ENCODE results near the gene EPS15.

EPS15 gene

DNA sequence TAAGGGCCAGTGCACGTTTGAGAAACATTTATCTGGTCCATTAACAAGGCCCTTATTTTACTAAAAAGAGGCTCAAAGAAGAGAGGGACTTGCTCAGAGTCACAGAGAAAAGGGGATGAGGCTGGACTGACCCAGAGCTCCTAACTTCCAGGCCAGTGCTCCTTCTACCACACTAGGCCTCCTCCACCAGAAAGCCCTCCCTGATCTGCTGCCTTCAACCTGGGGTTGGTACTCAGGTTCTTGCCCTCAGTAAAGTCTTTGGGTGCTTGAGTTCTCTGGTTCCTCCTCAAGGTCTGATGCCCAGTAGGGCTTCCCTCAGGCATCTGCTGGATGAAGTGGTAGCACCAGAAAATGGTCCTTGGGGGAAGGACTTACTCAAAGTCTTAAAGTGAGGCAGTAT is 214.7 kb downstream of the EPS15 start:
- no peak overlapping the region for H3K27ac ChIP-seq
- DNase-seq (ENCODE audit: low read depth, low spot score) = no peak
